Upper lobe of right lung (tissue), 1 donor: ENCODE results near the gene SLC35F4. TPM values are rescaled to one million over a fixed set of nuclear protein-coding genes. Genes with fewer than 3 reads are reported as not detected.

Experiments used
- ATAC-seq: fragments of 200-7000 bp; cut with Tn5 transposase; one replicate; pipeline ENCODE4 v1.9.1; 2020; ENCODE audit warnings: mild to moderate bottlenecking, moderate library complexity
- DNase-seq: peaks from one replicate; pipeline ENCODE4 v3.0.0-alpha.2; 2020
- H3K27ac ChIP-seq: fragments of 200-600 bp; one replicate; pipeline ENCODE4 v1.8.0; 2022
- H3K27me3 ChIP-seq: fragments of 200-600 bp; one replicate; pipeline ENCODE4 v1.8.0; 2022; ENCODE audit warnings: mild to moderate bottlenecking
- H3K36me3 ChIP-seq: fragments of 200-600 bp; one replicate; pipeline ENCODE4 v1.8.0; 2022
- H3K4me1 ChIP-seq: fragments of 200-600 bp; one replicate; pipeline ENCODE4 v1.8.0; 2022
- H3K4me3 ChIP-seq: fragments of 200-600 bp; one replicate; pipeline ENCODE4 v1.8.0; 2022; ENCODE audit warnings: mild to moderate bottlenecking
- H3K9me3 ChIP-seq: fragments of 200-600 bp; one replicate; pipeline ENCODE4 v1.8.0; 2022
- CTCF ChIP-seq: fragments of 200-600 bp; IDR thresholded peaks from one replicate; pipeline ENCODE4 v1.8.0; 2022; ENCODE audit warnings: antibody characterized with exemption
- intact Hi-C: fragments of 100-400 bp; cut with DNase I; formaldehyde crosslinking; loops from one replicate; pipeline ENCODE4 v1.11.0; 2022
- total RNA-seq: library from RNA; stranded (reverse); fragmentation: NEBNext Ultra II Directional; extraction: Animal tissue kit (Norgen Biotek cat#: 25700); gene quantifications from one replicate; pipeline ENCODE4 v1.2.1, GENCODE V29; 2021
- donor health status: DM: no; HTN: yes; CAD: no; lungs with severe emphysema.

SLC35F4 gene
- total RNA-seq, 1 donor from 2014 or later = not detected

- intact Hi-C loops = no loop called here
- Histone ChIP-seq H3K4me1 (no peaks in the 10 kb centered on the region), H3K9me3 (no peaks in the 10 kb centered on the region), H3K4me3 (no peak overlapping the region), H3K27me3 (no peaks in the 10 kb centered on the region), H3K27ac (no peak overlapping the region), H3K36me3 (no peaks in the 10 kb centered on the region)
- DNase-seq (no peak), ATAC-seq (no peak)
- TF ChIP-seq CTCF = no peak
Observed at GRCh38 chr14:57547131-57547530, 318.8 kb downstream of the SLC35F4 start.

- H3K27ac ChIP-seq = no peak overlapping the region
- H3K27me3 ChIP-seq = no peaks in the 10 kb centered on the region
- TF ChIP-seq CTCF = peak; percentile 39
- H3K36me3 ChIP-seq = no peaks in the 10 kb centered on the region
- no peaks in the 10 kb centered on the region for H3K9me3 ChIP-seq
- intact Hi-C loops = no loop called here
- peak; percentile 29 for ATAC-seq
- DNase-seq = no peak
- H3K4me3 ChIP-seq = no peak overlapping the region
- no peaks in the 10 kb centered on the region for H3K4me1 ChIP-seq
Observed at GRCh38 chr14:57533214-57533613, 332.7 kb downstream of the SLC35F4 start.

GRCh38 chr14:57530571-57530970 lies 335.3 kb downstream of the SLC35F4 start:
- no peak for ATAC-seq
- TF ChIP-seq CTCF = no peak
- no peaks in the 10 kb centered on the region for H3K4me1 ChIP-seq
- H3K9me3 ChIP-seq = no peaks in the 10 kb centered on the region
- DNase-seq = no peak
- H3K4me3 ChIP-seq = no peak overlapping the region
- H3K27ac ChIP-seq = no peak overlapping the region
- no peaks in the 10 kb centered on the region for H3K36me3 ChIP-seq
- intact Hi-C loops = no loop called here
- no peaks in the 10 kb centered on the region for H3K27me3 ChIP-seq

GRCh38 chr14:57526942-57527341 lies 338.9 kb downstream of the SLC35F4 start:
- intact Hi-C loops = no loop called here
- H3K27me3 ChIP-seq = no peaks in the 10 kb centered on the region
- no peak for ATAC-seq
- DNase-seq = no peak
- H3K4me1 ChIP-seq = no peaks in the 10 kb centered on the region
- no peaks in the 10 kb centered on the region for H3K9me3 ChIP-seq
- no peak overlapping the region for H3K4me3 ChIP-seq
- no peak overlapping the region for H3K27ac ChIP-seq
- H3K36me3 ChIP-seq = no peaks in the 10 kb centered on the region
- no peak for TF ChIP-seq CTCF

GRCh38 chr14:57519043-57519442 lies 346.8 kb downstream of the SLC35F4 start:
- intact Hi-C loops = no loop called here
- H3K27ac ChIP-seq = no peak overlapping the region
- no peaks in the 10 kb centered on the region for H3K36me3 ChIP-seq
- H3K4me3 ChIP-seq = no peak overlapping the region
- TF ChIP-seq CTCF = no peak
- no peak for DNase-seq
- ATAC-seq = no peak
- H3K4me1 ChIP-seq = no peaks in the 10 kb centered on the region
- H3K27me3 ChIP-seq = no peaks in the 10 kb centered on the region
- H3K9me3 ChIP-seq = peaks cover under 1% of the 10 kb centered on the region
